ENCODE results near the gene PEX14.

The PEX14 gene

DNA sequence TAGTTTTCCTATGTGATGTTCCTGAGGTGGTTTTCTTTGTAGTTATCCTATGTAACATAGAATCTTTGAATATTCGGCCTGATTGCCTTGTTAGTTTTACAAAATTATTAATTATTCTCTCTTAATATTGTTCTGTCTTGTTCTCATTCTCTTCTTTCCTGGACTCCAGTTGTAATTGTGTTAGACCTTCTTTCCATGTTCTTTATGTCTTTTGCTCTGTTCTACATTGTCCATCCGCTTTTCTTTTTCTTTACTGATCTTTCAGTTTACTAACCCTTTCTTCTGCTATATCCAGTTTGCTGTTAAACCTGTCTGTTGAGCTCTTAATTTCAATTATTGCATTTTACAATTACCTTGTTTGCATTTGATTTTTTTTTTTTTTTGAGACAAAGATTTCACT lies 89.3 kb downstream of the PEX14 start:
- TF ChIP-seq, protein P1, sequence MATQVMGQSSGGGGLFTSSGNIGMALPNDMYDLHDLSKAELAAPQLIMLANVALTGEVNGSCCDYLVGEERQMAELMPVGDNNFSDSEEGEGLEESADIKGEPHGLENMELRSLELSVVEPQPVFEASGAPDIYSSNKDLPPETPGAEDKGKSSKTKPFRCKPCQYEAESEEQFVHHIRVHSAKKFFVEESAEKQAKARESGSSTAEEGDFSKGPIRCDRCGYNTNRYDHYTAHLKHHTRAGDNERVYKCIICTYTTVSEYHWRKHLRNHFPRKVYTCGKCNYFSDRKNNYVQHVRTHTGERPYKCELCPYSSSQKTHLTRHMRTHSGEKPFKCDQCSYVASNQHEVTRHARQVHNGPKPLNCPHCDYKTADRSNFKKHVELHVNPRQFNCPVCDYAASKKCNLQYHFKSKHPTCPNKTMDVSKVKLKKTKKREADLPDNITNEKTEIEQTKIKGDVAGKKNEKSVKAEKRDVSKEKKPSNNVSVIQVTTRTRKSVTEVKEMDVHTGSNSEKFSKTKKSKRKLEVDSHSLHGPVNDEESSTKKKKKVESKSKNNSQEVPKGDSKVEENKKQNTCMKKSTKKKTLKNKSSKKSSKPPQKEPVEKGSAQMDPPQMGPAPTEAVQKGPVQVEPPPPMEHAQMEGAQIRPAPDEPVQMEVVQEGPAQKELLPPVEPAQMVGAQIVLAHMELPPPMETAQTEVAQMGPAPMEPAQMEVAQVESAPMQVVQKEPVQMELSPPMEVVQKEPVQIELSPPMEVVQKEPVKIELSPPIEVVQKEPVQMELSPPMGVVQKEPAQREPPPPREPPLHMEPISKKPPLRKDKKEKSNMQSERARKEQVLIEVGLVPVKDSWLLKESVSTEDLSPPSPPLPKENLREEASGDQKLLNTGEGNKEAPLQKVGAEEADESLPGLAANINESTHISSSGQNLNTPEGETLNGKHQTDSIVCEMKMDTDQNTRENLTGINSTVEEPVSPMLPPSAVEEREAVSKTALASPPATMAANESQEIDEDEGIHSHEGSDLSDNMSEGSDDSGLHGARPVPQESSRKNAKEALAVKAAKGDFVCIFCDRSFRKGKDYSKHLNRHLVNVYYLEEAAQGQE (IDR thresholded peaks at IDR 0.05; ENCODE audit: insufficient replicate concordance, low read depth): no peak
- no peak for TF ChIP-seq GABPA (IDR thresholded peaks at IDR 0.05; ENCODE audit: low read depth)
- TF ChIP-seq SPI1 (IDR thresholded peaks at IDR 0.05; ENCODE audit: borderline replicate concordance, low read depth): no peak
- no peak for TF ChIP-seq POLR2AphosphoS5 (IDR thresholded peaks at IDR 0.05; ENCODE audit: low read depth)
- TF ChIP-seq, protein P2, sequence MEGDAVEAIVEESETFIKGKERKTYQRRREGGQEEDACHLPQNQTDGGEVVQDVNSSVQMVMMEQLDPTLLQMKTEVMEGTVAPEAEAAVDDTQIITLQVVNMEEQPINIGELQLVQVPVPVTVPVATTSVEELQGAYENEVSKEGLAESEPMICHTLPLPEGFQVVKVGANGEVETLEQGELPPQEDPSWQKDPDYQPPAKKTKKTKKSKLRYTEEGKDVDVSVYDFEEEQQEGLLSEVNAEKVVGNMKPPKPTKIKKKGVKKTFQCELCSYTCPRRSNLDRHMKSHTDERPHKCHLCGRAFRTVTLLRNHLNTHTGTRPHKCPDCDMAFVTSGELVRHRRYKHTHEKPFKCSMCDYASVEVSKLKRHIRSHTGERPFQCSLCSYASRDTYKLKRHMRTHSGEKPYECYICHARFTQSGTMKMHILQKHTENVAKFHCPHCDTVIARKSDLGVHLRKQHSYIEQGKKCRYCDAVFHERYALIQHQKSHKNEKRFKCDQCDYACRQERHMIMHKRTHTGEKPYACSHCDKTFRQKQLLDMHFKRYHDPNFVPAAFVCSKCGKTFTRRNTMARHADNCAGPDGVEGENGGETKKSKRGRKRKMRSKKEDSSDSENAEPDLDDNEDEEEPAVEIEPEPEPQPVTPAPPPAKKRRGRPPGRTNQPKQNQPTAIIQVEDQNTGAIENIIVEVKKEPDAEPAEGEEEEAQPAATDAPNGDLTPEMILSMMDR (IDR thresholded peaks at IDR 0.05; ENCODE audit: insufficient read depth, low read length): no peak
- Histone ChIP-seq H3K4me3 (replicated peaks; ENCODE audit: insufficient read depth, low read length) (no peak overlapping the region), H3K27ac (replicated peaks) (no peak overlapping the region), H3K27me3 (ENCODE audit: insufficient read depth, poor library complexity, severe bottlenecking) (no peaks in the 10 kb centered on the region)
- DNase-seq (ENCODE audit: low read depth in 1 of 2, low spot score in 1 of 2): no peak

DNA sequence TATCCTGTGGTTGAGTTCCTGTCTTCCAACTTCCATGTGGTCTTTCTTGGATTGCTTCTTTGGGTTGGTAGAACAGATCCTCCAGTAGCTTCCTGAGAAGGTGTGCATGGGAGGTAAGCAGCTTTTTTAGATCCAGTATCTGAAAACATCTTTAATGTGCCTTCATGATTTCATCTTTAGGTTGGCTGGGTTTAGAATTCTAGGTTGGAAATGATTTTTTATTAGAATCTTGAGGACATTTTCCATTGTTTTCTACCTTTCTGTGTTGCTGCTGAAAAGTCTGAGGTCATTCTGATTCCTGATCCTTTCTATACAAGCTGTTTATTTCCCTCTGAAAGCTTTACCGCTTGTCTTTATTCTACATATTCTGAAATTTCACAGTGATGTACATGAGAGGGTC lies 94.8 kb downstream of the PEX14 start:
- H3K4me3 ChIP-seq (replicated peaks; ENCODE audit: insufficient read depth, low read length): no peak overlapping the region
- no peak for DNase-seq (ENCODE audit: low read depth in 1 of 2, low spot score in 1 of 2)
- H3K27me3 ChIP-seq (ENCODE audit: insufficient read depth, poor library complexity, severe bottlenecking): no peaks in the 10 kb centered on the region
- no peak overlapping the region for H3K27ac ChIP-seq (replicated peaks)
- TF ChIP-seq GABPA (IDR thresholded peaks at IDR 0.05; ENCODE audit: low read depth) (no peak), POLR2AphosphoS5 (IDR thresholded peaks at IDR 0.05; ENCODE audit: low read depth) (no peak), SPI1 (IDR thresholded peaks at IDR 0.05; ENCODE audit: borderline replicate concordance, low read depth) (no peak)
- TF ChIP-seq, protein P1 (IDR thresholded peaks at IDR 0.05; ENCODE audit: insufficient replicate concordance, low read depth): no peak
- TF ChIP-seq, protein P2 (IDR thresholded peaks at IDR 0.05; ENCODE audit: insufficient read depth, low read length): no peak

DNA sequence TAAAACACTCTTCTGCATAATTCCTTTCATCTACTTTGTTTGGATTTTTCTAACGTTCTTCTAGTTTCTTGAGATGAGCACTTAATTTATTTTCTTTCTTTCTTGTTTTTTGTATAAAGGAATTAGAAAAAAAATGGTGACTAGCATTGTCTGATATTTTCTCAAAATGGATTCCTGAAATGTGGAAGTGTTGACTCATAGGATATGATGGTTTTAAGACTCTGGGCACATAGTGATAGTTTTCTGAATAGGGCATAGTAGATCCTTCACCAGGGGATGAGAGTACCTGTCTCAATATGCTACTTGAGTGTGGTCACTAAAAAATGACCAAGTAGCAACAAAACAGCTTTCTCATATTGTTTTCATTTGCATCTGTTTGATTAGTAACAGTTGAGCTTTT lies 100.9 kb downstream of the PEX14 start:
- Histone ChIP-seq H3K27ac (replicated peaks) (no peak overlapping the region), H3K4me3 (replicated peaks; ENCODE audit: insufficient read depth, low read length) (no peak overlapping the region), H3K27me3 (ENCODE audit: insufficient read depth, poor library complexity, severe bottlenecking) (no peaks in the 10 kb centered on the region)
- TF ChIP-seq, protein P2 (IDR thresholded peaks at IDR 0.05; ENCODE audit: insufficient read depth, low read length): no peak
- no peak for TF ChIP-seq POLR2AphosphoS5 (IDR thresholded peaks at IDR 0.05; ENCODE audit: low read depth)
- TF ChIP-seq, protein P1 (IDR thresholded peaks at IDR 0.05; ENCODE audit: insufficient replicate concordance, low read depth): no peak
- no peak for TF ChIP-seq GABPA (IDR thresholded peaks at IDR 0.05; ENCODE audit: low read depth)
- no peak for TF ChIP-seq SPI1 (IDR thresholded peaks at IDR 0.05; ENCODE audit: borderline replicate concordance, low read depth)
- DNase-seq (ENCODE audit: low read depth in 1 of 2, low spot score in 1 of 2): no peak

Data from HL-60 (cell line).